HAP-1 (cell line): ENCODE data around the gene PERM1.
"Not testable (repeated sequence)": the region's sequence is repeated elsewhere in the genome, so short reads cannot be mapped to it uniquely, and the experiment has no call there.

Experiments used
- DNase-seq, 2 experiments: peaks; one replicate each; pipeline ENCODE4 v3.0.0-alpha.2; 2016 to 2020; ENCODE audit warnings: low spot score in 2 of 2
- H3K27me3 ChIP-seq: fragments of 250-450 bp; sonication (Bioruptor Pico); 2 replicates; pipeline ENCODE4 v1.5.1; 2020; ENCODE audit warnings: low read depth, mild to moderate bottlenecking, moderate library complexity
- H3K36me3 ChIP-seq: fragments of 250-450 bp; sonication (Bioruptor Pico); replicated peaks from 2 replicates; pipeline ENCODE4 v1.5.1; 2020; ENCODE audit warnings: mild to moderate bottlenecking
- H3K4me1 ChIP-seq: fragments of 250-450 bp; sonication (Bioruptor Pico); 2 replicates; pipeline ENCODE4 v1.5.1; 2020; ENCODE audit warnings: mild to moderate bottlenecking
- H3K4me3 ChIP-seq: fragments of 250-450 bp; sonication (Bioruptor Pico); 2 replicates; pipeline ENCODE4 v1.5.1; 2020; ENCODE audit warnings: mild to moderate bottlenecking, moderate library complexity
- H3K9me3 ChIP-seq: fragments of 250-450 bp; sonication (Bioruptor Pico); 2 replicates; pipeline ENCODE4 v1.5.1; 2020; ENCODE audit warnings: mild to moderate bottlenecking, moderate library complexity
- in situ Hi-C: fragments of 300-500 bp; cut with MboI; formaldehyde crosslinking; loops from 3 replicates; pipeline ENCODE4 v1.14.3; 2020; ENCODE audit warnings: low sequenced_read_pairs, inconsistent platforms, mixed read lengths

Gene PERM1, protein sequence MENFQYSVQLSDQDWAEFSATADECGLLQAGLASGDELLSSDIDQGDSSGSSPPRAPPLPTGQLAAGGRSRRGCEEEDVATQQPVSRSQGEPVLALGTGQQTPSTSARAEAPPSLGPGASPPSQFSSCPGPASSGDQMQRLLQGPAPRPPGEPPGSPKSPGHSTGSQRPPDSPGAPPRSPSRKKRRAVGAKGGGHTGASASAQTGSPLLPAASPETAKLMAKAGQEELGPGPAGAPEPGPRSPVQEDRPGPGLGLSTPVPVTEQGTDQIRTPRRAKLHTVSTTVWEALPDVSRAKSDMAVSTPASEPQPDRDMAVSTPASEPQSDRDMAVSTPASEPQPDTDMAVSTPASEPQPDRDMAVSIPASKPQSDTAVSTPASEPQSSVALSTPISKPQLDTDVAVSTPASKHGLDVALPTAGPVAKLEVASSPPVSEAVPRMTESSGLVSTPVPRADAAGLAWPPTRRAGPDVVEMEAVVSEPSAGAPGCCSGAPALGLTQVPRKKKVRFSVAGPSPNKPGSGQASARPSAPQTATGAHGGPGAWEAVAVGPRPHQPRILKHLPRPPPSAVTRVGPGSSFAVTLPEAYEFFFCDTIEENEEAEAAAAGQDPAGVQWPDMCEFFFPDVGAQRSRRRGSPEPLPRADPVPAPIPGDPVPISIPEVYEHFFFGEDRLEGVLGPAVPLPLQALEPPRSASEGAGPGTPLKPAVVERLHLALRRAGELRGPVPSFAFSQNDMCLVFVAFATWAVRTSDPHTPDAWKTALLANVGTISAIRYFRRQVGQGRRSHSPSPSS

DNA sequence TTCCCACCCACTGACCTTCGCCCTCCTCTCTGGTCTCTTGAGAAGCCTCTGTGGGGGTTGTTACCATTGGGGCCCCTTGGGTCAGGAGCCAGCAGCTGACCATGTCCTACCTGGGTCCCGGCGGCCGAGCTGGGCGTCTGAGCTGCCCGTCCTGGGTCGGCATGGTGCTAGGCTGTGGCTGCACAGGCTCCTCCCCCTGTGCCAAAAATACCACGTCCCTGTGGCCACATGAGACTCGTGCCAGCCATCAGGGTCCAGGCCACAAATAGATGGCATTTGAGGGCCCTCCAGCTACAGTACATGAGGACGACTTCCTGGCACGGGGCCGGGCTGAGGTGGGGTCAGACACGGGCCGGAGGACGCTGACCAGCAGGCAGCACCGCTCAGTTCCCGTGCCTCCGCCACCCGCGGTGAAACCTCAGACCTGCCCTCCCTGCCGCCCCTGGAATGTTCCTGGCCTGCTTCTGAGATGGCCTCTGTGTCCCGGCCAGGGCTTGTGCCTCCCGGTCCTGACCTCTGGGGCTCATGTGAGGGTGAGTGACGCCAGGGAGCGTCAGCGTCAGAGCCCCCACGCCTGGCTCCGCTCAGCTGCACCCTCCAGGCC, at the start of gene PERM1:
PERM1 (minus strand) TSS at position 139 of the 604 bp plus-strand sequence. CDS start 1,064 bp downstream, outside the sequence.
- no peaks in the 10 kb centered on the region for H3K9me3 ChIP-seq
- in situ Hi-C loops, result no loop called here
- H3K27me3 ChIP-seq, result peaks cover 23% of the 10 kb centered on the region
- no peak within 1 kb of the TSS for H3K4me3 ChIP-seq
- no peaks in the 10 kb centered on the region for H3K4me1 ChIP-seq
- DNase-seq, result no peak
- no peaks in the 10 kb centered on the region for H3K36me3 ChIP-seq

DNA sequence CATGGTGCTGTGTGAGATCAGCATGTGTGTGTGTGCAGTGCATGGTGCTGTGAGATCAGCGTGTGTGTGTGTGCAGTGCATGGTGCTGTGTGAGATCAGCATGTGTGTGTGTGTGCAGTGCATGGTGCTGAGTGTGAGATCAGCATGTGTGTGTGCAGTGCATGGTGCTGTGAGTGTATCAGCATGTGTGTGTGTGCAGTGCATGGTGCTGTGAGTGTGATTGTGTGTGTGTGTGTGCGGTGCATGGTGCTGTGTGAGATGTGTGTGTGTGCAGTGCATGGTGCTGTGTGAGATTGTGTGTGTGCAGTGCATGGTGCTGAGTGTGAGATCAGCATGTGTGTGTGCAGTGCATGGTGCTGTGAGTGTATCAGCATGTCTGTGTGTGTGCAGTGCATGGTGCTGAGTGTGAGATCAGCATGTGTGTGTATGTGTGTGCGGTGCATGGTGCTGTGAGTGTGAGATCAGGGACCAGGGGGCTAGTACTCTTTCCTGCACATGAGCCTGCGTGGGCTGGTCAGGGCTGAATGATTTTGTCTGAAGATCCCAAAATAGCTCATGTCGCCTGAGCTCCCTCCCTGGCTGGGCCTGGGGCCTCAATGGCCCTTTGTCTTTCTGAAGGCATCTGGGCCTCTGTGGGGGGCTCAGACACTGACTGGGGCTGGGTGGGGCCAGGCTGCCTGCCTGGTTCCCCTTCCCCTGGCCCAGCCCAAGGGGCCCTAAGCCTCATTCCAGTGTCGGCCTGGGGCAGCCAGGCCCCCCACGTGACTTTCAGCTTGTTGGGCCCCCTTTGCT, 49.2 kb upstream of the PERM1 start:
- H3K36me3 ChIP-seq, result not testable (repeated sequence)

DNA sequence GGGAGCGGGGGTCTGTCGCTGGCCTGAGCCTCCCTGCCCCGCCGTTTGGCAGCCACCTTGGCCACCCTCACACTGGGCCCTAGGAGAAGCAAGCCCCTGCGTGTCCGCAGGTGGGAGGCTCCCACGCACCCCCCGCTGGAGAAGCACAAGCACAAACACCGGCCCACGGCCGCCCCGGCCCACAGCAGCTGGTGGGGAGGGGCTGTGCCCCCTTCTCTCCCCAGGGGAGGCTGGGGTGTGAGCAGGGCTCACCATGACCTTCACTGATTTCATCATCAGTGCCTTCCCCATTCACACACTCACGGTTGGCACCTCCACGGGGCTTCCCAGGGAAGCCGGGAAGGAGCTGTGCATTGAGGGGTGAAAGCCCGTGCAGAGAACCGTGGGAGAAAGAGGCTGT, 45.9 kb upstream of the PERM1 start:
- no peak for DNase-seq
- peaks cover 25% of the 10 kb centered on the region for H3K36me3 ChIP-seq
- in situ Hi-C loops, result no loop called here
- no peak overlapping the region for H3K4me3 ChIP-seq
- H3K9me3 ChIP-seq, result no peaks in the 10 kb centered on the region
- no peaks in the 10 kb centered on the region for H3K27me3 ChIP-seq
- H3K4me1 ChIP-seq, result 0 out of 2 replicates have a peak, but pooled peaks cover 2% of the 10 kb centered on the region

More for the DNA sequence above, 49.2 kb upstream of the PERM1 start:
- DNase-seq, H3K4me3 ChIP-seq, H3K4me1 ChIP-seq, H3K9me3 ChIP-seq, H3K27me3 ChIP-seq, in situ Hi-C loops: not testable (repeated sequence)

DNA sequence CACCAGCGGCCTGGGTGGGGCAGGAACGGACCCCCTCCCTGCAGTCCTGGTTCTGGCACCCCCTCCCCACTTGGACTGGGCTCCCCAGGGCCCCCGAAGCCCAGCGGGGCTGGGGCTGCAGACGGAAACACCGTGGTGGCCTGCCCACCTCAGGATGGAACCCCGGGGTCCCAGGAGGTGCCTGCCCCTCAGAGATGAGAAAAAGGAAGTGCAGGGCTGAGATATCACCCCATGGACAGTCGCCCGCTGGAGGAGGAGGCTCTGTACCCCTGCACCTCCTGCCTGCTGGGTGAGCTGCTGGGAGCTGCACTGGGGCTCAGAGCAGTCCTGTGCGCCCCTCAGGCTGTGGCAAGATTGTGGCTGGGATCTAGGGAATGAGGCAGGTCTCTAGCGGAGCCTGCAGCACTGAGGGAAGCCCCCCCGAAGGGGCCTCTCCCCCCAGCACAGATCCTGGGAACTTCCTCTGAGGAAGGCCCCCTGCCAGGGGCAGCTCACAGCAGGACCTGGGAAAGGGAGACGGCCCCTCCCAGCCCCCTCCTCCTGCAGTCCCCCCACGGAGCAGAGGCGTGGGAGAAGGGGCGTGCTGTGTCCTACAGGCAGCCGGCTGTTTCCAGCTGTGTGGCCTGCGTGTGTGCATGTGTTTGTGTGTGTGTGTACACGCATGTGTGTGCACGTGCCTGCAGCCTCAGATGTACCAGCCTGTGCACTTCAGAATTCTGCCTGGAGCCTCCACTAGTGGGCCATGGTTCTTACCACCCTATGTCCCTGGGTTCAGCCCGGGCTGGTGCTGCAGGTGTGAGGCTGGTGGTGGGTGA, 44.9 kb upstream of the PERM1 start:
- in situ Hi-C loops, result no loop called here
- no peak for DNase-seq
- Histone ChIP-seq H3K36me3 (peaks cover 31% of the 10 kb centered on the region), H3K4me1 (no peaks in the 10 kb centered on the region; the same call in 1 of the 2 replicates), H3K9me3 (no peaks in the 10 kb centered on the region), H3K27me3 (no peaks in the 10 kb centered on the region), H3K4me3 (no peak overlapping the region)

DNA sequence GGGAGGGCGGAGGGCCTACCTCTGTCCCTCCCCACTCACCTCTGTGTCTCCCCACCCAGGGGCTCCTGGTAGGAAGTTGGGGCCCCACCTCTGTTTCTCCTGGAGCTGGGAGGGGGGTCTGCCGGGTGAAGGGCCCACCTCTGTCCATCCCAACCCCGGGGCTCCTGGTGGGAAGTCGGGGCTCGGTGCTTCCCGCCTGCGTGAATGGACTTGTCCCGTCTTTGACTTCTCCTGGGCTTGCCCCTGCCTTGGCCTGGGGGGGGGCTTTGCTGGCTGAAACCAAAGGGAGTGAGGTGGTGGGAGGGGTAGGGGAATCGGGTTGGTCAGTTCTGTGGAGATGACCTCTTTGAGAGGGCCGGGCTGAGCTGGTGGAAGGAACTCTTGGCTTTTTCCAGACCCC, 43.8 kb upstream of the PERM1 start:
- Histone ChIP-seq H3K36me3 (peaks cover 31% of the 10 kb centered on the region), H3K4me3 (no peak overlapping the region), H3K27me3 (no peaks in the 10 kb centered on the region), H3K9me3 (no peaks in the 10 kb centered on the region), H3K4me1 (peaks cover 4% of the 10 kb centered on the region; the same call in 1 of the 2 replicates)
- in situ Hi-C loops, result no loop called here
- no peak for DNase-seq

DNA sequence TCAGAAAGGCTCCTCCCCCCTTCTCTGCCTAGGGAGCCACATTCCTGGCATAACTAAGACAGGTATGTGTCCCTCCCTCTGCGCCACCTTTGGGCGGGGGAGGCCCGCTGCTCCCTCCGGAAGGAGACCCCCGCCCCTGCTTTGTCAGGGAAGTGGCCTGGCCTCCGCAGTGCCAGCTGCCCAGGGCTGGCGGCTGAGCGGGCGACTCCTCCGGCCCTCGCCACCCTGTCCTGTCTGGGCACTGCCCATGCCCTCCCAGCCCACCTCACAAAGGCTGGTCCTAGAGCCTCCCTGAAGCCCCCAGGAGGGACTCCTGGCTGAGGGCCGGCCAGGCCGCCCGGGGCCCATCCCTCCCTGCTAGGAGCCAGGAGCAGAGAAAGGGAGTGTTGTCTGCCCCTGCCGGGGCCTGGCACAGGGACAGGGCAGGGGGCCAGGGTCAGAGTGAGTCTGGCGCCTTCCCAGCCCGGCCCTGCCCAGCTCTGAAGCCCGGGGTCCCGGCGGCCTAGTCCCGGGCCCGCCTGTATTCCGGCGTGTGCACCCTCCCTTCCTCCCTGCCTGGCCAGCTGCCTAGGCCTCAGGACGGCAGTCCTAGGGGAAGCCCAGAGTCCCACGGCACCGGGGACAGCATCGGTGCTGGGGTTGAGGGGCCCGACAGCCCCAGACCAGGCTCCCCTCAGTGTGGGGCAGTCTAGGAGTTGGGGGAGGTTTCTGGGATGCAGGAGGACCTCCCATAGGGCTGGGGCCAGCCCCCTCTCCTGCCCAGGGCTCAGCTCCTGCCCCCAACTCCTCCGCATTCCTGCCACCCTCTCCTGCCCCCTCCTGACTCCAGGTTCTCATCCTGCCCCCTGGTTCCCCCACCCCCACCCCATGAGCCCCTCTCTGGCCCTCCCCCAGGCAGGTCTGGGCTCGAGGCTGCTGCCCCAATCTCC, 43.1 kb upstream of the PERM1 start:
- Histone ChIP-seq H3K36me3 (peaks cover 31% of the 10 kb centered on the region), H3K27me3 (no peaks in the 10 kb centered on the region), H3K9me3 (no peaks in the 10 kb centered on the region), H3K4me3 (no peak overlapping the region), H3K4me1 (peaks cover 4% of the 10 kb centered on the region; the same call in 1 of the 2 replicates)
- in situ Hi-C loops, result no loop called here
- no peak for DNase-seq

DNA sequence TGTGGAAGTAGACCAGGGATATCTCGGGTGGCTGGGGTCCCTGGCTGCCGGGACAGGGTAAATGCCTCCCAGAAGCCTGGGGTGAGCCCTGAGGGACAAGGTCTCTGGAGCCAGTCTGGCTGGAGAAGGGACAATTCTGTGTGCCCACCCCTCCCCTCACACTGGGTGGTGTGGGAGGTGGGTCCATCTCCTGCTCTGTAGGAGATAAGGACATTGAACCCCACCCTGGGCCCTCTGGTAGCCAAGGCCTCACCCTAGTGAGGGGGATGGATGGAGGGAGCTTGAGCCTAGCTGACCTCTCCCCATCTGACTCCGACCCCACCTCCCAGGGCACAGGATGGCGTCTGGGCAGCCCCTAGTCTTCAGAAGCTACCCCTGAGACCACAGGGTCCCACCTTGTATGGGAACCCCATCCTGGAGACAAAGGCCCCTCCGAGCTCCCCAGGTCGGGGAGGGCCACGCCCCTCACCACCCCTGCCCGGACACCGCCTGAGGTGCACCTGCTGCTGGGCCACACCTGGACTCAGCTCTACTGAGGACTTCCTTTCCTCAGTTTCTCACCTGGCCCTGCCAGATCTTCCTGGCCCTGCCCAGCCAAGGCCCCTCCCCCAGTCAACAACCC, 42.4 kb upstream of the PERM1 start:
- in situ Hi-C loops, result no loop called here
- H3K27me3 ChIP-seq, result no peaks in the 10 kb centered on the region
- no peaks in the 10 kb centered on the region for H3K9me3 ChIP-seq
- DNase-seq, result no peak
- peaks cover 4% of the 10 kb centered on the region; the same call in 1 of the 2 replicates for H3K4me1 ChIP-seq
- peaks cover 31% of the 10 kb centered on the region for H3K36me3 ChIP-seq
- no peak overlapping the region for H3K4me3 ChIP-seq

DNA sequence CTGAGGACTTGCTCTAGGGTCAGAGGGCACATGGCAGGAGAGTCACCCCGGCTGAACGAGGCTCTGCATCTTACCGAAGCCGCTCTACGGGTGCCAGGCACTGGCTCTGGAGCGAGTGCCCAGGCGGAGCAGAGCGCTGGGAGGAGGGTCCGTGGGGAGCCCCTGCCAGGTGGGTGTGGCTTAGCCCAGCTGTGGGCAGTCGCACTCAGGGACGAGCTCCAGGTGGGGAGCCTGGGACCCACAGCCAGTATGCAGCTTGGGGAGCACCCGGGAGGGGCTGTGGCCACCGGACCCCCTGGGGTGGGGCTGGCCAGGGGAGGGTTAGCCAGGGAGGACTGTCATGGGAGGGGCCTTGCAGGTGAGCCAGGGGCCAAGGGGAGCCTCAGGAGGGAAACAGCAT, 41.8 kb upstream of the PERM1 start:
- DNase-seq, result no peak
- Histone ChIP-seq H3K4me3 (no peak overlapping the region), H3K4me1 (peaks cover 4% of the 10 kb centered on the region; the same call in 1 of the 2 replicates), H3K36me3 (peaks cover 31% of the 10 kb centered on the region), H3K9me3 (no peaks in the 10 kb centered on the region), H3K27me3 (no peaks in the 10 kb centered on the region)
- in situ Hi-C loops, result no loop called here

DNA sequence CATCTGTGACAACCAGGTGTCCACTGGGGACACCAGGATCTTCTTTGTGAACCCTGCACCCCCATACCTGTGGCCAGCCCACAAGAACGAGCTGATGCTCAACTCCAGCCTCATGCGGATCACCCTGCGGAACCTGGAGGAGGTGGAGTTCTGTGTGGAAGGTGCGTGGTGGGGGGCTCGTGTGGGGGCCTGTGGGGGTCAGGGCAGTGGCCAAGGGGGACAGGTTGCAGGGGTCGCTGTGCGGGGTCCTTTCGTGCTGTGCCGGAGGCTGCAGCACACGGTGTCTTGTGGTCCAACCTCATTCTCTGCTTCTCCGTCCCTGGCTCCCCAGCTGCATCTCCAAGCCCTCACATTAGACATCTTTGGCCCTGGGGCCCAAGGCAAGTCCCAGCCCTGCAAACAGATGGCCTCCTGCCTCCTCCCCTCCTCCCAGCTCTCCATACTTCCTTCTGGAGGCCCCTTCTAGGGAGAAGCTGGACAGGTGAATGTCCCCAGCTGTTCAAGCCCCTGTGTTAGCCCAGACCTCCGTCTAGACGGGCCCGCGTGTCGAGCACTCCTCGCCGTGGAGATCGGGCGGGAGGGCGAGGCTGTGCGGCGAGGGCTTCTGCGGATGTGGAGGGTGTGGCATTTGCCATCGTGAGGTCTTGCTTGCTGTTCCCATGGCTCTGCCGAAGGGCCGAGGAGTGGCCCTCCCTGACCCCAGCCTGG, 40.6 kb upstream of the PERM1 start:
- Histone ChIP-seq H3K9me3 (no peaks in the 10 kb centered on the region), H3K4me3 (no peak overlapping the region), H3K27me3 (no peaks in the 10 kb centered on the region), H3K4me1 (peaks cover 4% of the 10 kb centered on the region; the same call in 1 of the 2 replicates), H3K36me3 (peaks cover 30% of the 10 kb centered on the region)
- DNase-seq, result no peak
- in situ Hi-C loops, result no loop called here

DNA sequence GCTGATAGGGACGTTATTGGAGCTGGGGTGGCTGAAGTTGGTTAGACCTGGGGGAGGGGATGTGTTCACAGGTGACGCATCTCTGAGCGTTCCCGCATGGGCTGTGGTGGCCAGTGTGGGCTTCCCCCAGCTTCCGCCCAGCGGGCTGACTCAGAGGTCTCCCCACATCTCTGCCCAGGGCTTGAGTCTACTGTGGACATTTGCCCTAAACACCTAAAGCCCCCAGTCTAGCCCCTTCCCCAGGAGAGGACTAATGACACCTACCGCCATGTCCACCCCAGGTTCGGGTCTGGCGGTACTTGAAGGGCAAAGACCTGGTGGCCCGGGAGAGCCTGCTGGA, 40.0 kb upstream of the PERM1 start:
- in situ Hi-C loops, result no loop called here
- Histone ChIP-seq H3K4me1 (peaks cover 4% of the 10 kb centered on the region; the same call in 1 of the 2 replicates), H3K27me3 (no peaks in the 10 kb centered on the region), H3K4me3 (no peak overlapping the region), H3K36me3 (peaks cover 26% of the 10 kb centered on the region), H3K9me3 (no peaks in the 10 kb centered on the region)
- DNase-seq, result no peak
